Stimulated activated CD4-positive, alpha-beta T cell treated with anti-CD3 and anti-CD28 coated beads, TNF-alpha, amount 100 ng/mL, for 48 hours (primary cell): ENCODE data around the gene TTLL5.

Experiments
- DNase-seq, 3 donors: peaks; one replicate each; pipeline ENCODE4 v3.0.0-alpha.2; 2020; ENCODE audit warnings: low read depth in 3 of 3

Gene TTLL5

GRCh38 chr14:75660630-75661498 lies at the start of gene TTLL5, which contains the start of gene ERG28:
Gene TTLL5 (plus strand): TSS chr14:75661246. CDS start chr14:75663150, 1,904 bp downstream.
Gene ERG28 (minus strand): TSS chr14:75660876. CDS start chr14:75657502, 3,374 bp downstream.
- DNase-seq: peak; percentile 90 to 96 (median 95)

GRCh38 chr14:75612157-75612556 lies 48.9 kb upstream of the TTLL5 start:
- no peak for DNase-seq

GRCh38 chr14:75614179-75614578 lies 46.9 kb upstream of the TTLL5 start:
- DNase-seq: no peak

- no peak for DNase-seq
Measured at GRCh38 chr14:75615200-75615599, 45.8 kb upstream of the TTLL5 start.

- DNase-seq: no peak
Measured at GRCh38 chr14:75619548-75619947, 41.5 kb upstream of the TTLL5 start.

- DNase-seq: no peak
Measured at GRCh38 chr14:75625034-75625433, 36.0 kb upstream of the TTLL5 start.

GRCh38 chr14:75626396-75626795 lies 34.6 kb upstream of the TTLL5 start:
- no peak for DNase-seq

GRCh38 chr14:75626863-75627262 lies 34.2 kb upstream of the TTLL5 start:
- DNase-seq: no peak

- DNase-seq: no peak
Measured at GRCh38 chr14:75627406-75627805, 33.6 kb upstream of the TTLL5 start.

- no peak for DNase-seq
Measured at GRCh38 chr14:75628816-75629215, 32.2 kb upstream of the TTLL5 start.

GRCh38 chr14:75630695-75631452 lies 30.2 kb upstream of the TTLL5 start:
- DNase-seq: no peak

- DNase-seq: no peak
Measured at GRCh38 chr14:75631453-75631831, 29.6 kb upstream of the TTLL5 start.

GRCh38 chr14:75634848-75635247 lies 26.2 kb upstream of the TTLL5 start:
- no peak for DNase-seq

- no peak for DNase-seq
Measured at GRCh38 chr14:75636100-75636692, 24.9 kb upstream of the TTLL5 start.

- DNase-seq: no peak
Measured at GRCh38 chr14:75640876-75641275, 20.2 kb upstream of the TTLL5 start.

- no peak for DNase-seq
Measured at GRCh38 chr14:75643985-75644384, 17.1 kb upstream of the TTLL5 start.

- no peak for DNase-seq
Measured at GRCh38 chr14:75645056-75645455, 16.0 kb upstream of the TTLL5 start.

- no peak for DNase-seq
Measured at GRCh38 chr14:75646762-75647161, 14.3 kb upstream of the TTLL5 start.

- no peak for DNase-seq
Measured at GRCh38 chr14:75647640-75648039, 13.4 kb upstream of the TTLL5 start.

- no peak for DNase-seq
Measured at GRCh38 chr14:75648066-75648838, 12.8 kb upstream of the TTLL5 start.

- DNase-seq: no peak
Measured at GRCh38 chr14:75649337-75649736, 11.7 kb upstream of the TTLL5 start.

- no peak for DNase-seq
Measured at GRCh38 chr14:75649773-75650172, 11.3 kb upstream of the TTLL5 start.
